Activated gamma-delta T cell treated with anti-CD3 and anti-CD28 coated beads, Interleukin-2, amount 50 U/mL, for 16 hours (primary cell): ENCODE results near the gene PGBD1.
A peak's percentile ranks its signal among the peaks of the same experiment; 100 is the strongest.

Source experiments
- DNase-seq: peaks from one replicate; pipeline ENCODE4 v3.0.0-alpha.2; 2020; ENCODE audit warnings: low read depth

The PGBD1 gene

GRCh38 chr6:28335040-28335563 is 53.7 kb downstream of the PGBD1 start:
- no peak for DNase-seq

DNA sequence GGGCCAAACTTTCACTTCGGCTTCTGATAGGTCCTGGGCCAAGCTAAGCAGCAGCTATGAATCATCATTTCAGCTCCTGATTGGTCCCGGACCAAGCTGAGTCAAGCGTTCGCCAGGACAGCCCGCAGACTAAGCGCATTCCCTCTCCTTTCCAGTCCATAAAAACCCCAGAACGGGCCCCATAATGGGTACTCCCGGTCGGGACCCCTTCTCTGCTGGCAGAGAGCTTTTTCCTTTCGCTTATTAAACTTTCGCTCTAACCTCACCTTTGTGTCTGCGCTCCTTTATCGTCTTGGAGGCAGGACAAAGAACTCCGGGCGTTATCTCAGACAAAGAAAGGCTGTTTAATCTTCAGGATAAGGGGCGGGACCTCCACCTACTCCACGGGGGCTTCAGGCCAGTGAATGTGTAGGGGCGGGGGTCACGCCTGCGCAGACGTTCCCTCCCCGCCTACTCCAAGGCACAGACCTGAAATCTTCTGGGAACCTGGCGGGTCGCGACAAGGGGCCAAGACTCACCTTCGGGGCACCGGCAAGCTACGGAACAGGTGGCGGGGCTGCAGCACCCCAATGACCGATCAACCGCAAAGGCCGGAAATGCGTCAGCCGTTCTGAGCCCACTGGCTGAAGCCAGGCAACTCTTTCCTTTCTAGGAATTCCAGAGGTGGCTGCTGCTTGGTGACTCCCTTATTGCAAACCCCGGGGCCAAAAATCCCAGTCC is 54.4 kb downstream of the PGBD1 start, which contains the start of gene ZSCAN31:
TSS of gene ZSCAN31 (minus strand) at position 585 of the 720 bp plus-strand sequence. CDS start 6,465 bp downstream, outside the sequence.
- DNase-seq: peak; percentile 60

GRCh38 chr6:28336284-28337120 is 55.1 kb downstream of the PGBD1 start:
- no peak for DNase-seq

DNA sequence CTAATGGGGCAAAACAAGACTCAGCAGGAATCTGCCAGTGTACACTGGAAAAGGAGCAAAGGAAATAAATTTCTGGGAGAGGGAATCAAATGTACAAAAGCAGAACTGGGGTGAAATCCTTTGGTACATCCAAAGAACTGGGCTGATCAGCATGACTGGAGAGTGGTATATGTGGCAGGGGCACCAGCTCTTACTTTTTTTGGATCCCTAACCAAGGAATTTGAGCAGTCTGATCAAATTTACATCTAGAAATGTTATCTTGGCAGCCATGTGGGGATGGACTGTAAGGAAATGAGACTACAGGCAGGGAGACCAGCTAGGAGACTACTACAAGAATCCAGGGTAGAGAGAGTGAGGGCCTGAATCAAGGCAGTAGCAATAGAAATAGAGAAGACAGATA is 55.7 kb downstream of the PGBD1 start:
- DNase-seq: no peak

DNA sequence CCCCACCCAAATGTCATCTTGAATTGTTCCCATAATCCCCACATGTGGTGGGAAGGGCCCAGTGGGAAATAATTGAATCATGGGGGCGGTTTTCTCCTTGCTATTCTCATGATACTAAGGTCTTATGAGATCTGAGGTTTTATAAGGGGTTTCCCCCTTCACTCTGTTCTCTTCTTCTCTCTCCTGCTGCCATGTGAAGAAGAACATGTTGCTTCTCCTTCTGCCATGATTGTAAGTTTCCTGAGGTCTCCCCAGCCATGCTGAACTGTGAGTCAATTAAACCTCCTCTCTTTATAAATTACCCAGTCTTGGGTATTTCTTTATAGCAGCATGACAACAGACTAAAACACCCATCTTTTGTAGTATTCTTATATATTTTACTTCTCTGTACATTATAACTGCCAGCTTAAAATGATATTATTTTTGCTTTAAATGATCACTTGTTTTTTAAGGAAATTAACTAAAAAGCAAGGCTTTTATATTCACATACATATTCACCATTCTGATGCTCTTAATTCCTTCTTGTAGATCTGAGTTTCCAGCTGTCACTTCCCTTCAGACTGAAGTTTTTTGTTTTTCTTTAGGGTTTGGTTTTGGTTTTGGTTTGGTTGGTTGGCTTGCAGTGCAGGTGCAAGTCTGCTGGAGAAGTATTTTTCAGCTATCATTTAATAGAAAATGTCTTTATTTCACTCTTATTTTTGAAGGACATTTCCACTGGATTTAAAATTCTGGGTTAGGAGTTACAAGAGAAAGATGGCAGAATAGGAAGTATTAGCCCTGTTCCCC is 59.1 kb downstream of the PGBD1 start:
- no peak for DNase-seq

- no peak for DNase-seq
These were observed 62.7 kb downstream of the PGBD1 start for GRCh38 chr6:28343898-28344677.

DNA sequence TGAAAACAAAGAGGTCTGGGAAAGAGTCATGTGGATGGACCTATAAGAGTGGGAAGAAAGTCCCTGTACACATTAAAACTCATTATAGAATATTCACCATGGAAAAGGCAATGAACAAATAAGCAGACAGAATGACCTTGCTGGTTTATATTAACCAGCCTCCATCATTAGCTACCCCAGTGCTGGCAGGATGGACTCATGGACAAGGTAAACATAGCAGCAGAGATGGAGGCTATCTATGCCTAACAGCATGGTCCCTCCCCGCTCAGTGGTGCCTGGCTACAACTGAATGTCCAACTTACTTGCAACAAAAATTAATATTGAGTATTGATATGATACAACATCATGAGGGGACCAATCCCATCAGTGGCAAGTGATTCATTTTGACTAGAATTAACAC is 63.8 kb downstream of the PGBD1 start:
- DNase-seq: no peak

- no peak for DNase-seq
These were observed 65.7 kb downstream of the PGBD1 start for GRCh38 chr6:28347119-28347518.

GRCh38 chr6:28349344-28349891 is 68.0 kb downstream of the PGBD1 start:
- DNase-seq: no peak

GRCh38 chr6:28349892-28350737 is 68.7 kb downstream of the PGBD1 start, which contains the start of gene ZKSCAN3:
Gene ZKSCAN3, plus strand, starts transcription at chr6:28349947. Its CDS starts 9,640 bp downstream, at chr6:28359587.
- DNase-seq: peak; percentile 73

DNA sequence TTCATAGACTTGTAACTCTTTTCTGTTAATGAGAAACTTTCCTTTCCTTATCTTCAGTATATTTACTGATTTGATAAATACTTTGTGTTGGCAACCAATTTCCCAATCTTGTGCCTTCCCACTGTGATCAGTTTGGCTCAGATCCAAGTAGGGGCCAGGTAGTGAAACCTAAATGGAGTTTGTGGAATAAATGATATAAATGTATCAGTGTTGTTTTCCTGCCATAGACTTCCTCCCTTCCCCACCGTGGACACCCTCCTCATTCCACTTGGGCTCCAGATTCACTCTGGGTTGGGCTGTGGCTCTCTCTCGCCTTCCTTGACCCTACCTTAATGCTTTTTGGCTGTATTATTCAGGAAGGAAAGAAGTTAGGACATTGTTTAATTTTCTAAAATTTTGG is 69.7 kb downstream of the PGBD1 start:
- no peak for DNase-seq

- no peak for DNase-seq
These were observed 70.1 kb downstream of the PGBD1 start for GRCh38 chr6:28351493-28351925.
